GM20431 (cell line): ENCODE results near the gene SAMD8.

Source experiments
- in situ Hi-C: fragments of 300-500 bp; cut with MseI, MboI; formaldehyde crosslinking; loops from one replicate; pipeline ENCODE4 v1.15.0; 2020; ENCODE audit warnings: low sequenced_read_pairs; ENCODE audit not compliant: unreplicated experiment

The SAMD8 gene

GRCh38 chr10:75111365-75111906 is at the start of gene SAMD8:
Gene SAMD8, plus strand, starts transcription at chr10:75111656. Its CDS starts 38,873 bp downstream, at chr10:75150529.
- in situ Hi-C loops, result no loop called here

- in situ Hi-C loops, result no loop called here
Observed at GRCh38 chr10:75061709-75062505, 49.5 kb upstream of the SAMD8 start.

GRCh38 chr10:75062506-75063299 is 48.8 kb upstream of the SAMD8 start:
- in situ Hi-C loops, result no loop called here

GRCh38 chr10:75063461-75064230 is 47.8 kb upstream of the SAMD8 start:
- in situ Hi-C loops, result no loop called here

GRCh38 chr10:75065076-75065475 is 46.4 kb upstream of the SAMD8 start:
- in situ Hi-C loops, result no loop called here

GRCh38 chr10:75066271-75066670 is 45.2 kb upstream of the SAMD8 start:
- in situ Hi-C loops, result no loop called here

GRCh38 chr10:75067272-75067671 is 44.2 kb upstream of the SAMD8 start:
- in situ Hi-C loops, result no loop called here

- in situ Hi-C loops, result no loop called here
Observed at GRCh38 chr10:75068523-75068922, 42.9 kb upstream of the SAMD8 start.

- in situ Hi-C loops, result no loop called here
Observed at GRCh38 chr10:75070476-75070875, 41.0 kb upstream of the SAMD8 start.

- in situ Hi-C loops, result no loop called here
Observed at GRCh38 chr10:75070961-75071428, 40.5 kb upstream of the SAMD8 start.

GRCh38 chr10:75071756-75072155 is 39.7 kb upstream of the SAMD8 start:
- in situ Hi-C loops, result no loop called here

- in situ Hi-C loops, result no loop called here
Observed at GRCh38 chr10:75072727-75073126, 38.7 kb upstream of the SAMD8 start.

GRCh38 chr10:75073442-75073841 is 38.0 kb upstream of the SAMD8 start:
- in situ Hi-C loops, result no loop called here

GRCh38 chr10:75074711-75075445 is 36.6 kb upstream of the SAMD8 start:
- in situ Hi-C loops, result no loop called here

- in situ Hi-C loops, result no loop called here
Observed at GRCh38 chr10:75076348-75076747, 35.1 kb upstream of the SAMD8 start.

GRCh38 chr10:75079436-75080083 is 31.9 kb upstream of the SAMD8 start:
- in situ Hi-C loops, result no loop called here

GRCh38 chr10:75080554-75080953 is 30.9 kb upstream of the SAMD8 start:
- in situ Hi-C loops, result no loop called here

- in situ Hi-C loops, result no loop called here
Observed at GRCh38 chr10:75081379-75081778, 30.1 kb upstream of the SAMD8 start.
